HG03066 (cell line): ENCODE results near the gene VSTM2L.
"Not testable (repeated sequence)": the region's sequence is repeated elsewhere in the genome, so short reads cannot be mapped to it uniquely, and the experiment has no call there.

Experiments
- ATAC-seq: cut with Tn5 transposase; IDR thresholded peaks from one replicate; pipeline ENCODE4 v1.9.1; 2021; ENCODE audit warnings: low read depth; ENCODE audit not compliant: unreplicated experiment

Gene VSTM2L

GRCh38 chr20:37902504-37903313 is at the start of gene VSTM2L:
Gene VSTM2L (plus strand): TSS chr20:37903127. CDS start chr20:37903351, 224 bp downstream.
- no peak for ATAC-seq

- ATAC-seq = peak; percentile 73
Measured at GRCh38 chr20:37853823-37854375, 49.0 kb upstream of the VSTM2L start.

DNA sequence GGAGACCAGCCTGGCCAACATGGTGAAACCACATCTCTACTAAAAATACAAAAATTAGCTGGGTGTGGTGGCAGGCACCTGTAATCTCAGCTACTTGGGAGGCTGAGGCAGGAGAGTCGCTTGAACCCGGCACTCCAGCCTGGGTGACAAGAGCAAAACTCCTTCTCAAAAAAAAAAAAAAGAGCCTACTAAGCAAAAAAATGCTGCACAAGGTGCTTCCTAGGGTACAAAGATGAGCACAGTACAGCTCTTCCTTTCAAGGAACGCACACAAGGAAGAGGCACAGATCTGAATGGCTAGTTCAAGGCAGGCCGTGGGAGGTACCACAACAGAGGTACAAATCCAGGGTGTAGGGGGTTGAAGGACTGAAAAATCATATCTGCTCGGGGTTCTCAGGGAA is 46.9 kb upstream of the VSTM2L start:
- ATAC-seq = not testable (repeated sequence)

GRCh38 chr20:37856932-37857660 is 45.8 kb upstream of the VSTM2L start:
- ATAC-seq = no peak

DNA sequence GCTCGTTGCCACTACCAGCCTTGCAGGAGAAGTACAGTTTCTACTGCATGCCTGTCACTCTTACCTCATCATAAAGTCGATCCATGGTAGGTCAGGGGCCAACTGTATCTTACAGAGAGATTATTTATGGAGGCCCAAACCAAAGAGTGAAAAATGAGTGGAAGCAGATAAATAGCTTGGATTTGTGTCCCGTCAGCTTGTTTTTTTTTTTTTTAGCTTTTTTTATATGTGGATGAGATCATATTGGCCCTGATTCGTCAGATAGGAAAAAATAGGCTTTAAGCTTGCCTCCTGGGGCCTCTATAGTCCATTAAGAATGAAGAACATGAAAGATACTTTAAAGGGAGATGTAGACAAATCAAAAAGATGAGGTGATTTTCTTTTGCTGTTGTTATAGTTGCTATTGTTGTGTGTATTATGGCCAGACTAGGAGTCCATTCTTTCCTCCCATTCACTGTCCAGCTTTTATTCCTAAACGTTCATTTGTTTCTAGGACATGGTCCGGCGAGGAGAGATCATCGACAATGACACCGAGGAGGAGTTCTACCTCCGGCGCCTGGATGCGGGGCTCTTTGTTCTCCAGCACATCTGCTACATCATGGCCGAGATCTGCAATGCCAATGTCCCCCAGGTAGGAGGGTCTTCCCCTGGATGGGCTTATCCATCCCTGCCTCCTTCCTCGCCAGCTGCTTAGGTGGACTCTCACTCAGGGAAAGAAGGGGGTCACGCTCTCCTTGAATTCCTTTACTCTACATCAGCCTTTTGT is 43.3 kb upstream of the VSTM2L start:
- ATAC-seq = no peak

- no peak for ATAC-seq
Measured at GRCh38 chr20:37863289-37863688, 39.6 kb upstream of the VSTM2L start.

- ATAC-seq = no peak
Measured at GRCh38 chr20:37864298-37864697, 38.6 kb upstream of the VSTM2L start.

DNA sequence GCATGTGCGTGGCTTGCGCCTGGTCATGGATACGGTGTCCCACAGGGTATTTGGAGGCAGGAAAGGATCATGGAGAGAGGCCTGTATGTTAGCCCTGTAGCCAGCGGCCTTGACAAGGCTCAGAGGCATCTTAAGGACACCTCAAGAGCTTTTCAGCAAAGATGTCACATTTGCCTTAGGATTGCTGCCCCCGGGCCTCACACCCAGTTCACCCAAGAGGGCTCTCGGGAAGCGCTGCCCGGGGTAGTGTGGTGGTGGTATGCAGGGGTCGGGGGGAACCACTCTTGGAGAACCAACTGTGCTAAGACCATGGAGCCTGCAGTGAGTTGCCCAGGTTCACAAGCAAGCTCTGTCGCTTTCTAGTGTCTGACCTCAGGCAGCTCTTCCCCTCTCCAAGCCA is 36.9 kb upstream of the VSTM2L start:
- ATAC-seq = no peak

- no peak for ATAC-seq
Measured at GRCh38 chr20:37867289-37868195, 35.4 kb upstream of the VSTM2L start.

- ATAC-seq = no peak
Measured at GRCh38 chr20:37868851-37869333, 34.0 kb upstream of the VSTM2L start.

DNA sequence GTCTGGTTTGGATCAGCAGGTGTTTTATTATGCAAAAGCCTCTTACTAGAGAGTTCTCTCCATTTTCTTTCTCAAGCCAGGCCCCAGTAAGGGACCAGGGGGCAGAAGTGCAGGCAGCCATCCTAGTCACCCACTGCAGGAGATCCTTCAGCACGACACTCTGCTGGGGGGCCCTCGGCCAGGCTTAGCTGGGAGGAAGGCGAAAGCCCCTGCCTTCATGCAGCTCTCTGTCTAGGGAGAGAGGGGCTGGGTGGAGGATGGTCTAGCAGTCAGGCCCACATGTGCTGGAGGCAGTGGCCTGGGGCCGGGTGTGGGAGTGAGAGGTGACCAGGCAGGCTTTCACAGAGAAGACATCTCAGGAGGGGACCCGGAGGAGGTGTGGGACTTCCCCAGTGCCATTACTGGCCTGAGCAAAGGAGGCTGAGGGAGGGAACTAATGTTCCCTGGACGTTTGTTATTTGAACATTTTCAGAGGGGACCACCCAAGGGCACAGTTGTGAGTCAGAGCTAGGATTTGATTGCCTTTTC is 33.5 kb upstream of the VSTM2L start:
- ATAC-seq = no peak

DNA sequence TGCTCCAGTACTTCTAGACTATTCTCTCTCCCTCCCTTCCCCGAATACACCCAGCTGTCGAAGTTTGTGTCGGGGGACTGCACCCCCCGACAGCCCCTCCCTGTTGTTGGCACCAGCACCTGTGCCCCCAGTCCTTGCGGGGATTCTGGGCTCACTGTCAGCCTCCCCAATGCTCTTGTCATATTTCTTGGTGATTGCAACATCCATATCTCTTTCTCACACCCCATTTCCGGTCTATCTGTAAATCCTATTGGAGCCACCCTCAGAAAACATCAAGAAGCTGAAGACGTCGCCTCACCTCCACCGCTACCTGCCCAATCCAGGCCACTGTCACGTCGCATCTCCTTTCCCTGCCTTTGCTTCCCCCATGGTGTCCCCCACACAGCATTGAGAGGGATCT is 32.6 kb upstream of the VSTM2L start:
- ATAC-seq = no peak

GRCh38 chr20:37871751-37872150 is 31.2 kb upstream of the VSTM2L start:
- ATAC-seq = no peak

DNA sequence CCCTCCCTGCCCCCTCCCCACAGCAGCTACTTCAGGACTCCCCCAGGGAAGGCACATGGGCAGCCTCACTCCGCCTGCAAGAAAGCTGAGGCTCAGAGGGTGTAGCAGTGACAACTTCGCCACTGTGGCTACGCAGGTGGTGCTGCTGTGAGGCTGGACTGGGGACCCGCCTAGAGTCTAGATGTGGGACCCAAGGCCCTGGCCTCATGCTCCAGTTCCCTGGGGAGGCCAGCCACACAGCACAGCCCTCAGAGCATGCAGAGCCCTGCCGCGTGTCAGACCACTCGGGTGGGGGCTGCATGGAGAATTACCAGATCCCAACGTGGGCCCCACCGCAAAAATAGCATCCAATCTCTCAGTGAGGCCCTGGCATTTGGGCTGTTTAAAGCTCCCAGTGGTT is 30.8 kb upstream of the VSTM2L start:
- no peak for ATAC-seq

GRCh38 chr20:37873884-37874283 is 29.0 kb upstream of the VSTM2L start:
- no peak for ATAC-seq

- no peak for ATAC-seq
Measured at GRCh38 chr20:37875460-37876175, 27.3 kb upstream of the VSTM2L start.

DNA sequence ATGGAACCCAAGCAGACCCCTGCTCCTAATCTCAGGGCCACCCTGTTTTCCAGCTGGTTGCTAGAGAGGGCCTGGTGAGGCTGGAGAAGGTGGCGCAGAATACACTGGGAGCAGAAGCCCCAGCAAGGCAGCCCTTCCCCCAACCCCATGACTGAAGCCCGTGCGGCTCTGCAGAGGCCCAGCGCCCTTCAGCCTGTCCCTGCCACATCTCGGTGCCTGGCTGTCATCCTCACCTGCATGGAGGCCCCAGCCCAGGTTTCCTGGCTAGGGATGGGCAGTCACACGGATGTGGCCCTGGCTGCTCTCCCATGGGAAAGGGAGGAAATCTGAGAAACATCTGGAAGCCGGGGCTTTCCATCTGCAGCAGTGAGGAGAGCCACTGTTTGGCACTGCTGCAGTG is 26.1 kb upstream of the VSTM2L start:
- no peak for ATAC-seq

DNA sequence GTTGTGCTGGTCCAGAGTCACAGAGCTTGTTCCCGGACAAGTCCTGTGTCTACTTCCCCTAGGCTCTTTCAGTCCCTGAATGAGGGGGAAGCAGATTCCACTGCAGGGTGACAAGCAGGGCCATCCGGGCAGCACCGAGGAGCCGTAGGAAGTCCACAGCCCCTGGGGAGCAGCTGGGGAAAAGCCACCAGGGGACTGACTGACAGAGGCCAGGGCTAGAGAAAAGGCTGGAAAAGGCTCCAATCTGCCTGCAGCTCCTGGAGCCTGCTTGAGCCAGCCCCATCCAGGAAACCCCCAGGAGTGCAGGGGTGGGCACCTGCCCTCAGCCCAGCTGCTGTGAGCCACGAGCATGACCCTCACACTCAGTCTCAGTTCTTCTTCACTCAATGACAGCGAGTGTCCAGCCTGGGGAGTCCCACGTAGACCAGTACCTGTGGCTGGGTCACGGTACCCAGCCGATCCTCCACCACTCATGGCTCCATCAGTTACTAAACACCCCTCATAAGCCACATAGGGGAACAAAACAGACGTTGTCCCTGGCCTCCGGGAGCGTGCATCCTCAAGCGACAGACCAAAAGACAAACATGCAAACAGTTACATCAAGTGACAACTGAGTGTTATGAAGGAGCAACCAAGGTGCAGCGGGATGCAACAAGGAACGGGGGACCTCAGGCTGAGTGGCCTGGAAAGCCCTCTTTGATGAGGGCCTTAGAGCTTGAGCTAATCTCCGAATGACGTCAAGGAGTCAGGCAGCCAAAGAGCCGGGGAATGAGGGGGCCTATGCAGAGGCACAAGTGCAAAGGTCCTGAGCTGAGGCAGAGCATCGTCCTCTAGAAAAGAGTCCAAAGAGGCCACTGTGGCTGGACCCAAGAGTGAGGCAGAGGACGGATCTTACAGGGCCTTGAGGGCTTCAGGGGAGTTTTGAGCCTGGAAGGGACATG is 24.8 kb upstream of the VSTM2L start:
- ATAC-seq = no peak
